A549 (cell line): ENCODE measurements around the gene PRKACG. TPM values are rescaled to one million over a fixed set of nuclear protein-coding genes. Genes with fewer than 3 reads are reported as not detected.
A peak's percentile ranks its signal among the peaks of the same experiment; 100 is the strongest.

ENCODE experiments used
- ATAC-seq, 2 experiments: fragments of 200-7000 bp in 1 of 2; fragments of >200 bp in 1 of 2; cut with Nextera tagmentation in 1 of 2; cut with Tn5 transposase in 1 of 2; 3 replicates each; pipeline versions ENCODE4 v1.8.0 to v1.9.1; 2018 to 2020; ENCODE audit warnings: mild to moderate bottlenecking in 1 of 2, moderate library complexity in 1 of 2
- CTCF ChIA-PET: fragments of 300-600 bp; sonication (Branson Sonifier 250); formaldehyde crosslinking; extraction: SDS; loops from one replicate; lab custom pipeline; 2021; ENCODE audit warnings: antibody characterized with exemption, inconsistent platforms; lab: Yijun Ruan, JAX
- POLR2A ChIA-PET: fragments of 350-600 bp; formaldehyde crosslinking; extraction: SDS; loops from one replicate; lab custom pipeline; 2021; ENCODE audit warnings: antibody characterized with exemption, inconsistent platforms; lab: Yijun Ruan, JAX
- DNase-seq, 2 experiments: peaks; one replicate each; pipeline versions ENCODE4 v3.0.0 to v3.0.0-alpha.2; 2011 to 2016; ENCODE audit warnings: low read depth in 1 of 2, low spot score in 1 of 2
- FAIRE-seq: peaks from 2 replicates; lab custom pipeline; 2011; peaks lifted over from hg19 to GRCh38; lab: Jason Lieb, UNC
- H3K27ac ChIP-seq, 2 experiments: fragments of >200 bp; sonication (Bioruptor Twin); formaldehyde crosslinking; 3 replicates each; pipeline ENCODE4 v1.5.1; 2016 to 2017
- H3K4me1 ChIP-seq: fragments of >200 bp; sonication (Bioruptor Twin); formaldehyde crosslinking; 3 replicates; pipeline ENCODE4 v1.6.1; 2016
- H3K4me2 ChIP-seq: fragments of >200 bp; sonication (Bioruptor Twin); formaldehyde crosslinking; 3 replicates; pipeline ENCODE4 v1.6.1; 2016
- H3K4me3 ChIP-seq: fragments of >200 bp; sonication (Bioruptor Twin); formaldehyde crosslinking; 3 replicates; pipeline ENCODE4 v1.5.1; 2016
- H3K9me3 ChIP-seq: fragments of >200 bp; sonication (Bioruptor Twin); formaldehyde crosslinking; 3 replicates; pipeline ENCODE4 v1.6.1; 2016
- BHLHE40 ChIP-seq: IDR thresholded peaks from 2 replicates; pipeline ENCODE4 v1.6.1; 2012; ENCODE audit warnings: low read depth, low read length, inconsistent platforms
- CBX2 ChIP-seq: fragments of 200-600 bp; sonication (generic); IDR thresholded peaks from 2 replicates; pipeline ENCODE4 v1.6.1; 2016; ENCODE audit warnings: low read depth, mild to moderate bottlenecking, borderline replicate concordance
- CEBPB ChIP-seq, 2 experiments: fragments of >200 bp in 1 of 2; sonication (Bioruptor Twin) in 1 of 2; formaldehyde crosslinking in 1 of 2; IDR thresholded peaks; 2 replicates each; pipeline ENCODE4 v1.6.1; 2012 to 2016
- CHD4 ChIP-seq: fragments of 200-600 bp; sonication (generic); IDR thresholded peaks from 2 replicates; pipeline ENCODE4 v1.6.1; 2016; ENCODE audit warnings: antibody characterized with exemption, mild to moderate bottlenecking, borderline replicate concordance
- EHMT2 ChIP-seq: fragments of 200-600 bp; sonication (generic); IDR thresholded peaks from 2 replicates; pipeline ENCODE4 v1.6.1; 2016; ENCODE audit warnings: antibody characterized with exemption, low read depth, mild to moderate bottlenecking, moderate library complexity
- GATA3 ChIP-seq: IDR thresholded peaks from 2 replicates; pipeline ENCODE4 v1.6.1; 2012; ENCODE audit warnings: borderline replicate concordance
- HOXA7 ChIP-seq: fragments of 250-450 bp; sonication (Bioruptor Pico); IDR thresholded peaks from 2 replicates; pipeline ENCODE4 v1.5.0; 2020; ENCODE audit warnings: mild to moderate bottlenecking, moderate library complexity
- KDM1A ChIP-seq: fragments of 200-600 bp; sonication (generic); IDR thresholded peaks from 2 replicates; pipeline ENCODE4 v1.6.1; 2016; ENCODE audit warnings: low read depth, mild to moderate bottlenecking
- NR3C1 ChIP-seq: fragments of >200 bp; sonication (Bioruptor Twin); formaldehyde crosslinking; IDR thresholded peaks from 3 replicates; pipeline ENCODE4 v1.6.1; 2017
- POLR2A ChIP-seq: IDR thresholded peaks from 2 replicates; pipeline ENCODE4 v1.6.1; 2012; ENCODE audit warnings: mild to moderate bottlenecking, low read length
- RARB ChIP-seq: fragments of 250-450 bp; sonication (Bioruptor Pico); IDR thresholded peaks from 2 replicates; pipeline ENCODE4 v1.8.0; 2021; ENCODE audit warnings: mild to moderate bottlenecking, moderate library complexity
- SREBF2 ChIP-seq: fragments of 450-650 bp; IDR thresholded peaks from 2 replicates; pipeline ENCODE4 v1.6.1; 2014; ENCODE audit warnings: mild to moderate bottlenecking, moderate library complexity
- TFCP2L1 ChIP-seq: fragments of 250-450 bp; sonication (Bioruptor Pico); IDR thresholded peaks from 2 replicates; pipeline ENCODE4 v1.5.0; 2021; ENCODE audit warnings: mild to moderate bottlenecking
- ZFP36 ChIP-seq: fragments of 450-650 bp; IDR thresholded peaks from 2 replicates; pipeline ENCODE4 v1.6.1; 2014; ENCODE audit warnings: borderline replicate concordance; ENCODE audit not compliant: partially characterized antibody
- ZNF302 ChIP-seq: fragments of 250-450 bp; sonication (Bioruptor Pico); IDR thresholded peaks from 2 replicates; pipeline ENCODE4 v1.9.0; 2021; ENCODE audit warnings: inconsistent platforms, mild to moderate bottlenecking, moderate library complexity
- ZSCAN20 ChIP-seq: fragments of 250-450 bp; sonication (Bioruptor Pico); IDR thresholded peaks from 2 replicates; pipeline ENCODE4 v1.8.0; 2022; ENCODE audit warnings: mild to moderate bottlenecking, moderate library complexity
- WGBS: methylation state at CpG from one replicate; pipeline ENCODE4 v1.1.6; 2017; ENCODE audit errors: missing lambda C conversion rate; 5-methylcytosine and 5-hydroxymethylcytosine counted together
- polyA plus RNA-seq, 4 experiments: library from polyadenylated mRNA; depleted of rRNA in 3 of 4; stranded (reverse); fragments of >200 nt; fragmentation: RNase III in 1 of 4; extraction: RNeasy Plus Mini Kit Qiagen cat#74134 plus additional on column Dnase treatment in 1 of 4; gene quantifications; 2 replicates in 3 of 4; 3 replicates in 1 of 4; pipeline ENCODE4 v1.2.3, GENCODE V29; 2011 to 2017
- TF ChIP-seq, protein P1 (sequence below): fragments of 200-600 bp; sonication (generic); IDR thresholded peaks from 2 replicates; pipeline ENCODE4 v1.6.1; 2016; ENCODE audit warnings: antibody characterized with exemption, mild to moderate bottlenecking, moderate library complexity
- TF ChIP-seq, protein P2 (sequence below): IDR thresholded peaks from 2 replicates; pipeline ENCODE4 v1.6.1; 2012; ENCODE audit warnings: low read depth, borderline replicate concordance
- TF ChIP-seq, protein P3 (sequence below): fragments of 250-450 bp; sonication (Bioruptor Pico); IDR thresholded peaks from 2 replicates; pipeline ENCODE4 v1.5.0; 2021; ENCODE audit warnings: mild to moderate bottlenecking, moderate library complexity, borderline replicate concordance
- TF ChIP-seq, protein P4 (sequence below): fragments of 150-350 bp; IDR thresholded peaks from 2 replicates; pipeline ENCODE4 v1.6.1; 2014; ENCODE audit warnings: low read depth, mild to moderate bottlenecking, low read length

The PRKACG gene
- polyA plus RNA-seq, 2 of the 4 experiments (the other 2 are of a cell fraction): not detected

DNA sequence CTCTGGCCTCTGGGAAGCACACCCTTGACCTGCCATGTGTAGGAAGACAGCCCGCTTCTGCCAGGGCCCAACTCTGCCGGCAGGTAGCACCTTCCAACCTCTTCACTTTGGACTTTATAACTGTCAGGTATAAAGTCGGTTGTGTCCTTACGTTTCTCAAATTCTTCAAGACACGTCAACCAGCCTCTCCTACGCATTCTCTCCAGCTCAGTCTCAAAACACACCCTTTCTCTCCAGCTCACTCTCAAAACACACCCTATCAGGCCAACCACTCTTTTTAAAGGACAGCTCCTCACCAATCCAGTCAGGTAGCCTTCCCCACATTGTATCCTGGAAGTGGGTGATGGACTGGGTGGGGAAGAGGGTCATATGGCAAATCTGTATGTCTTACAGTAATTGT lies 35.2 kb upstream of the PRKACG start:
- 95% methylated on average over 6 of the region's 6 CpGs for WGBS
- TF ChIP-seq, protein P1, sequence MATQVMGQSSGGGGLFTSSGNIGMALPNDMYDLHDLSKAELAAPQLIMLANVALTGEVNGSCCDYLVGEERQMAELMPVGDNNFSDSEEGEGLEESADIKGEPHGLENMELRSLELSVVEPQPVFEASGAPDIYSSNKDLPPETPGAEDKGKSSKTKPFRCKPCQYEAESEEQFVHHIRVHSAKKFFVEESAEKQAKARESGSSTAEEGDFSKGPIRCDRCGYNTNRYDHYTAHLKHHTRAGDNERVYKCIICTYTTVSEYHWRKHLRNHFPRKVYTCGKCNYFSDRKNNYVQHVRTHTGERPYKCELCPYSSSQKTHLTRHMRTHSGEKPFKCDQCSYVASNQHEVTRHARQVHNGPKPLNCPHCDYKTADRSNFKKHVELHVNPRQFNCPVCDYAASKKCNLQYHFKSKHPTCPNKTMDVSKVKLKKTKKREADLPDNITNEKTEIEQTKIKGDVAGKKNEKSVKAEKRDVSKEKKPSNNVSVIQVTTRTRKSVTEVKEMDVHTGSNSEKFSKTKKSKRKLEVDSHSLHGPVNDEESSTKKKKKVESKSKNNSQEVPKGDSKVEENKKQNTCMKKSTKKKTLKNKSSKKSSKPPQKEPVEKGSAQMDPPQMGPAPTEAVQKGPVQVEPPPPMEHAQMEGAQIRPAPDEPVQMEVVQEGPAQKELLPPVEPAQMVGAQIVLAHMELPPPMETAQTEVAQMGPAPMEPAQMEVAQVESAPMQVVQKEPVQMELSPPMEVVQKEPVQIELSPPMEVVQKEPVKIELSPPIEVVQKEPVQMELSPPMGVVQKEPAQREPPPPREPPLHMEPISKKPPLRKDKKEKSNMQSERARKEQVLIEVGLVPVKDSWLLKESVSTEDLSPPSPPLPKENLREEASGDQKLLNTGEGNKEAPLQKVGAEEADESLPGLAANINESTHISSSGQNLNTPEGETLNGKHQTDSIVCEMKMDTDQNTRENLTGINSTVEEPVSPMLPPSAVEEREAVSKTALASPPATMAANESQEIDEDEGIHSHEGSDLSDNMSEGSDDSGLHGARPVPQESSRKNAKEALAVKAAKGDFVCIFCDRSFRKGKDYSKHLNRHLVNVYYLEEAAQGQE: no peak
- TF ChIP-seq ZSCAN20 (CRISPR knock-in tag) (no peak), BHLHE40 (no peak)
- H3K4me1 ChIP-seq: no peaks in the 10 kb centered on the region
- H3K27ac ChIP-seq: no peak overlapping the region
- POLR2A ChIA-PET: no interaction called here
- DNase-seq: no peak
- no peaks in the 10 kb centered on the region for H3K9me3 ChIP-seq
- no peak for FAIRE-seq
- no peak overlapping the region for H3K4me2 ChIP-seq
- no peak overlapping the region for H3K4me3 ChIP-seq
- no peak for ATAC-seq
- CTCF ChIA-PET: interaction anchor here (1.2 to 12.4 kb wide), 3 partner anchors 14 to 144 kb away, joined by 3 to 84 read pairs (median 24); partner anchors contain the start of gene FXN

DNA sequence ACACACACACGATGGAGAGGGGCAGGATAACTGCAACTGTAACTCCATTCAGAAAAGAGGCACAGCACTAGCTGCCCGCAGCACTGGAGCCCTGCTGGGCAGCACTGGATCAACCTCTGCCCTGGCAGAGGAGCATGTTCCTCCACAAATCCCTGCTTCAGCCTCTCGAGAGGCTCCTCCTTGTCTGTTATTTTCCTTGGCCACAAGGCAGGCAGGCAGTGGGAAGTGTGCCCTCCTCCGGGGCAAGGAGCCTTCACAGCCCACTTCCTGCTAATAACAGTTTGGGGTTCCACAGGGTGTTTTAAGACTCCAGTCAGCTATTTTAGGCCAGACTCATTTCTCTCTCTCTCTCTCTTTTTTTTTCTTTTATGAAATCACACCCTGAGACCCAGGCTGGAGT lies 33.5 kb upstream of the PRKACG start:
- H3K4me1 ChIP-seq: no peaks in the 10 kb centered on the region
- DNase-seq: no peak
- WGBS: 75% methylated on average over 4 of the region's 4 CpGs
- no peaks in the 10 kb centered on the region for H3K9me3 ChIP-seq
- FAIRE-seq: no peak
- TF ChIP-seq, protein P1: no peak
- no peak for TF ChIP-seq HOXA7 (CRISPR knock-in tag)
- TF ChIP-seq CBX2: no peak
- TF ChIP-seq KDM1A: no peak
- no peak for TF ChIP-seq ZNF302
- TF ChIP-seq ZFP36: no peak
- TF ChIP-seq, protein P2, sequence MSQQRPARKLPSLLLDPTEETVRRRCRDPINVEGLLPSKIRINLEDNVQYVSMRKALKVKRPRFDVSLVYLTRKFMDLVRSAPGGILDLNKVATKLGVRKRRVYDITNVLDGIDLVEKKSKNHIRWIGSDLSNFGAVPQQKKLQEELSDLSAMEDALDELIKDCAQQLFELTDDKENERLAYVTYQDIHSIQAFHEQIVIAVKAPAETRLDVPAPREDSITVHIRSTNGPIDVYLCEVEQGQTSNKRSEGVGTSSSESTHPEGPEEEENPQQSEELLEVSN: no peak
- no peak for TF ChIP-seq SREBF2
- no peak for TF ChIP-seq GATA3
- no peak for TF ChIP-seq CHD4
- TF ChIP-seq, protein P3, sequence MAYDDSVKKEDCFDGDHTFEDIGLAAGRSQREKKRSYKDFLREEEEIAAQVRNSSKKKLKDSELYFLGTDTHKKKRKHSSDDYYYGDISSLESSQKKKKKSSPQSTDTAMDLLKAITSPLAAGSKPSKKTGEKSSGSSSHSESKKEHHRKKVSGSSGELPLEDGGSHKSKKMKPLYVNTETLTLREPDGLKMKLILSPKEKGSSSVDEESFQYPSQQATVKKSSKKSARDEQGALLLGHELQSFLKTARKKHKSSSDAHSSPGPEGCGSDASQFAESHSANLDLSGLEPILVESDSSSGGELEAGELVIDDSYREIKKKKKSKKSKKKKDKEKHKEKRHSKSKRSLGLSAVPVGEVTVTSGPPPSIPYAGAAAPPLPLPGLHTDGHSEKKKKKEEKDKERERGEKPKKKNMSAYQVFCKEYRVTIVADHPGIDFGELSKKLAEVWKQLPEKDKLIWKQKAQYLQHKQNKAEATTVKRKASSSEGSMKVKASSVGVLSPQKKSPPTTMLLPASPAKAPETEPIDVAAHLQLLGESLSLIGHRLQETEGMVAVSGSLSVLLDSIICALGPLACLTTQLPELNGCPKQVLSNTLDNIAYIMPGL (CRISPR knock-in tag): no peak
- TF ChIP-seq RARB: no peak
- TF ChIP-seq ZSCAN20 (CRISPR knock-in tag): no peak
- TF ChIP-seq CEBPB (IDR thresholded peaks at IDR 0.05): no peak
- TF ChIP-seq POLR2A: no peak
- TF ChIP-seq TFCP2L1: no peak
- TF ChIP-seq, protein P4, sequence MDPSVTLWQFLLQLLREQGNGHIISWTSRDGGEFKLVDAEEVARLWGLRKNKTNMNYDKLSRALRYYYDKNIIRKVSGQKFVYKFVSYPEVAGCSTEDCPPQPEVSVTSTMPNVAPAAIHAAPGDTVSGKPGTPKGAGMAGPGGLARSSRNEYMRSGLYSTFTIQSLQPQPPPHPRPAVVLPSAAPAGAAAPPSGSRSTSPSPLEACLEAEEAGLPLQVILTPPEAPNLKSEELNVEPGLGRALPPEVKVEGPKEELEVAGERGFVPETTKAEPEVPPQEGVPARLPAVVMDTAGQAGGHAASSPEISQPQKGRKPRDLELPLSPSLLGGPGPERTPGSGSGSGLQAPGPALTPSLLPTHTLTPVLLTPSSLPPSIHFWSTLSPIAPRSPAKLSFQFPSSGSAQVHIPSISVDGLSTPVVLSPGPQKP: no peak
- TF ChIP-seq EHMT2: no peak
- no peak for TF ChIP-seq NR3C1
- no peak overlapping the region for H3K4me3 ChIP-seq
- H3K4me2 ChIP-seq: no peak overlapping the region
- ChIA-PET POLR2A (no interaction called here), CTCF (interaction anchor here (0.6 to 12.4 kb wide), 3 partner anchors 12 to 145 kb away, joined by 4 to 84 read pairs (median 24); partner anchors contain the start of gene FXN)
- H3K27ac ChIP-seq: no peak overlapping the region
- ATAC-seq: 0 out of 6 replicates have a peak, but pooled peaks of 1 of the 2 experiments have one; percentile 50
